HG03432 (cell line): ENCODE data around the gene CGAS.
"Not testable (repeated sequence)": the region's sequence is repeated elsewhere in the genome, so short reads cannot be mapped to it uniquely, and the experiment has no call there.

ENCODE experiments used
- ATAC-seq: cut with Tn5 transposase; IDR thresholded peaks from one replicate; pipeline ENCODE4 v1.9.1; 2021; ENCODE audit warnings: mild to moderate bottlenecking, moderate library complexity; ENCODE audit not compliant: unreplicated experiment

The CGAS gene

DNA sequence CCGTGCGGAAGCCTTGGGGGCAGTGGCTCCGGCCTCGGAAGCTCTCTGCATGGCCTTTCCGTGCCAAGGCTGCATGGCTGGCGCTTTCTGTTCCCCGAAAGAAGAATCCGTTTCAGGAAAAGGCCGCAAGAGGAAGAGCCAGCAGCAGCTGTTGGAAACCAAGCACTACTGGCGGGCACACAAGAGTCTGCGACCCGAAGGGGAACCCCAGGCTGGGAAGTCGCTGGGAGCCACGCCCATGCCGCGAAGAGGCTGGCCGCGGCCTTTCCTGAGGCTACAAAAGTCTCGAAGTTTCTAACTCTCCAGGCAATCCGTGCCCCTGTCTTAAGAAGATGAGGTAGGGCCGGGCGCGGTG is at the start of gene CGAS:
TSS of gene CGAS (minus strand) at position 191 of the 355 bp plus-strand sequence. CDS start at position 75, 116 bp downstream.
- ATAC-seq: peak; percentile 87

DNA sequence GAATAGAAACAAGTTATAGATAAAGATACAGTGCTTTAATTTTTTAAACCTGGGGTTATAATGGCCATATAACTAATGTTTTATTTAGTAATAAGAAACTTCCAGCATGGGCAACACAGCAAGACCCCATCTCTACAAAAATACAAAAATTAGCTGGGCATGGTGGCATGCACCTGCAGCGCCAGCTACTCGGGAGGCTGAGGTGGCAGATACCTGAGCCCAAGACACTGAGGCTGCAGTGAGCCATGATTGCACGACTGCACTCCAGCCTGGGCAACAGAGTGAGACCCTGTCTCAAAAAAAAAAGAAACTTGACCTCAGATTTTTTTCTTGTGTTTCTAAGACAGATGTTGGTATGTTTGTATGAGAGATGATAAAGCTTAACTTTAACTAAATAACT is 45.8 kb upstream of the CGAS start:
- no peak for ATAC-seq

DNA sequence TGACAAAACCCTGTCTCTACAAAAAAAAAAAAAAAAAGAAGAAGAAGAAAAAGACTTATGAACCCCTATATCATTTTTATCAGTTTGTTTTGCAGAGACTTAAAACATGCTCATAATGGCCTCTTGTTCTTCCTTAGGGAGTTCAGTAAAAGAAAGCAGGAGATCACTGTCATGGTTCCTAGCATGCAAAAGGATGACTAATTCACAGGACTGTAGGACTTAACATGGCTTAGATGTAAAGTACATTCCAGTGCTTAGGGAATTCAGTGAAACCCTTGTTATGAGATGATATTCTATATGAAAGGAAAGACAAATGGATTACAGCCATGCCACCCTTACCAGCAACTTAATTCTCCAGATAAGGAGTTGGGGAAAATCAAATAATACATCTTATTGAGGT is 39.3 kb upstream of the CGAS start:
- ATAC-seq: no peak

DNA sequence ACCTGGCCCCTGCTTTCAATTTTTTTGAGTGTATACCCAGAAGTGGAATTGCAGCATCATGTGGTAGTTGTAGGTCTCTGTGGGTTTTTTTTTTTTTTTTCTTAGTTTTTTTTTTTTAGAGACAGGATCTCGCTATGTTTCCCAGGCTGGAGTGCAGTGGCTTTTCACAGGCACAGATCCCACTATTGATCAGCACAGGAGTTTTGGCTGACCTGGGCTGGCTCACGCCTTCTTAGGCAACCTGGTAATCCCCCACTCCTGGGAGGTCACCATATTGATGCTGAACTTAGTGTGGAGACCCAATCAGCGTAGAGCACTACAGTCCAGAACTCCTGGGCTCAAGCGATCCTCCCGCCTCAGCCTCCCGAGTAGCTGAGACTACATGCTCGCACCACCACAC is 35.4 kb upstream of the CGAS start:
- ATAC-seq: no peak

DNA sequence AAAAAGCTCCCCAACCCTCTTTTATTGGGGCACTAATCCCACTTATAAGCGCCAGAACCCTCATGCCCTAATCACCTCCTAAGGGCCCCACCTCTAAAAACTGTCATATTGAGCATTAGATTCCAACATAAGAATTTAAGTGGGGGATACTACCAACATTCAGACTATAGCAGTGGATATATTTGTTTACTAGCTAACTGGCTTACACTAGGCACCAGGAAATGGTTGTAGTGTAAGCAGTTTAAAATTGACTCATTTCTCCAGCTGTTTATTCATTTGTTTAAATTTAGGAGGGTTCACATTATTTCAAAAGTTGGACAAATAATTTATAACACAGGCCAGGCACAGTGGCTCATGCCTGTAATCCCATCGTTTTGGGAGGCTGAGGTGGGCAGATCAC is 32.3 kb upstream of the CGAS start:
- ATAC-seq: no peak

DNA sequence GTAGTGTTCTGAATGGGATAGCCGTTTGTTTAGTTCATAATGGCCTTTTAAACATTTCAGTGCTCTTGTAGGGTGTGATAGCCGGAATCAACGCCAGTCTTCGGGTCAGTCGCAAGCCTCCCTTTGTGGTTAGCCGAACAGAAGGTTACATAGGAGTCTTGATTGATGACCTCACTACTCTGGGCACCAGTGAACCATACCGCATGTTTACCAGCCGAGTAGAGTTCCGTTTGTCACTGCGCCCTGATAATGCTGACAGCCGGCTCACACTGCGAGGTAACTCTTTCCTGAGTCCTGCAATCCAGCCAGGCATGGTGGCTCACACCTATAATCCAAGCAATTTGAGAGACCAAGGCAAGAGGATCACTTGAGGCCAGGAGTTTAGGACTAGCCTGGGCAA is 29.9 kb upstream of the CGAS start:
- ATAC-seq: no peak

DNA sequence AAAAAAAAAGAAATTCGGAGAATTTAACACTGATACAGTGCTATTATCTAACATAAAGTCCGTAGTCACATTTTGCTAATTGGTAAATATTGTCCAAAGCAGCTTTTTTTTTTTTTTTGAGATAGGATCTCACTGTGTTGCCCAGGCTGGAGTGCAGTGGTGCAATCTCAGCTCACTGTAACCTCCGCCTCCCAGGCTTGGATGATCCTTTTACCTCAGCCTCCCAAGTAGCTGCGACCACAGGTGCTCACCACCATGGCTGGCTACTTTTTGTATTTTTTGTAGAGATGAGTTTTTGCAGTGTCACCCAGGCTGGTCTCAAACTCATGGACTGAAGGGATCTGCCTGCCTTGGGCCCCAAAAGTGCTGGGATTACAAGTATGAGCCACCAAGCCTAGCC is 25.3 kb upstream of the CGAS start:
- ATAC-seq: no peak

DNA sequence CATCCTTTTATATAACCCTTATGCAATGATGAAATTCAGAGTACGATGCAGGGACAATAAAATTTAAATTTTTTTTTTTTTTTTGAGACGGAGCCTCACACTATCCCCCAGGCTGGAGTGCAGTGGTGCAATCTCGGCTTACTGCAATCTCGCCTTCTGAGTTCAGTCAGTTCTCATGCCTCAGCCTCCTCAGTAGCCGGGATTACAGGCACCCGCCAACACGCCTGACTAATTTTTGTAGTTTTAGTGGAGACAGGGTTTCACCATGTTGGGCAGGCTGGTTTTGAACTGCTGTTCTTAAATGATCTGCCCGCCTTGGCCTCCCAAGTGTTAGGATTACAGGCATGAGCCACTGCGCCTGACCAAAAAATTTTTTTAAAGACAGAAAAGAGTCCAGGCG is 24.6 kb upstream of the CGAS start:
- ATAC-seq: no peak

DNA sequence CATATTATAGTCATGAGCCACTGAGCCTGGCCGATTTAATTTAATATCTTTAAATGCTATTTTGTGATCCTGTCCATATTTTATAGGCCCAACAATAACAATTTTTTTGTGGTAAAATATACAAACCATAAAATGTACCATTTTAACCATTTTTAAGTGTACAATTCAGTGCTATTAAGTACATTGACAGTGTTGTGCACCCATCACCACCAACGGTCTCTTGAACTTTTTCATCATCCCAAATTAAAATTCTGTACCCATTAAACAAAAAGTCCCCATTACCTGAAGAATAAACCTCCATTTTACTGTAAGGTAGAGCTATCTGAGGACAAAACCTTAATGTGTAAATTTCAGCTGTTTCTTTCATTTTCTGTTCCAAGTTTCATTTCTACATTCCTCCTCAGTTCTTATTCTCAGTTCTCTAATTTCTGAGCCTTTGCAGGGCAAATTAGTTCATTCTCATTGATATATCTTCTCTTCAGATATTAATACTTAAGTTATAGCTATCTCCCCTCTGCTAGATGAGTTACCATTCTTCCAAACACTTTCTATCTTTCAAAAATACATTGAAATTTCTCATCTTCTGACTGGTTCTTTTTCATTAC is 19.7 kb upstream of the CGAS start:
- peak; percentile 96 for ATAC-seq

DNA sequence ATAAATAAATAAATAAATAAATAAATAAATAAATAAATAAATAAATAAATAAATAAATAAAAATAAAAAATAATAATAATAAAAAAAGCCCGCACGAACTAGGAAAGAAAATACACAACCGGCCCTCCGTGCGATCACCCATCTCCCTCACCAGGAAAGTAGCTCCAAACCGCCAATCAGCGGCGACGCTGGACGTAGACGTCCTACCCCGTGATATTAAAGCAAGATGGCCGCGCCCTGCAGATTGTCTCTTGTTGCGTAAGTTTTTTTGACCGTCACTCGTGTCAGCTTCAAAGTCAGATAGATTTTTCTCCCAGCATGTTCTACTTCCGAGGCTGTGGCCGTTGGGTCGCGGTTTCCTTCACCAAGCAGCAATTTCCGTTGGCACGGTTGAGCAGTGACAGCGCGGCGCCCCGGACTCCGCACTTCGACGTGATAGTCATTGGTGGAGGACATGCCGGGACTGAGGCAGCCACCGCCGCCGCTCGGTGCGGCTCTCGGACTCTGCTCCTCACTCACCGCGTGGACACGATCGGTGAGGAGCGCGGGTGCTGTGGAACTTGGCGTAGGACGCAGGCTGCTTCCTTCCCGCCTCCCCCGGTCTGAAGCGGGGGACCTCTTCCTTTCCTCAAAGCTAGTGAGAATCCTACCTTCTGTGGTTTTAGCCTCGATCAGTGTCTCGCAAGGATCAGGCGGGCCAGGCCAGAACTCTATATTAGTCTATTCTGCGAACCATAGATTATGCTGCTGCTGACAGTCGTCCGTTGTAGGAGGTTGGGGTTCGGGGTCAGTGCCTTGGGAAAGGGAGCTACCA is 9.6 kb upstream of the CGAS start, which contains the start of gene MTO1:
TSS of gene MTO1 (plus strand) at position 201 of the 814 bp plus-strand sequence. CDS start at position 319, 118 bp downstream.
- peak; percentile 97 for ATAC-seq

DNA sequence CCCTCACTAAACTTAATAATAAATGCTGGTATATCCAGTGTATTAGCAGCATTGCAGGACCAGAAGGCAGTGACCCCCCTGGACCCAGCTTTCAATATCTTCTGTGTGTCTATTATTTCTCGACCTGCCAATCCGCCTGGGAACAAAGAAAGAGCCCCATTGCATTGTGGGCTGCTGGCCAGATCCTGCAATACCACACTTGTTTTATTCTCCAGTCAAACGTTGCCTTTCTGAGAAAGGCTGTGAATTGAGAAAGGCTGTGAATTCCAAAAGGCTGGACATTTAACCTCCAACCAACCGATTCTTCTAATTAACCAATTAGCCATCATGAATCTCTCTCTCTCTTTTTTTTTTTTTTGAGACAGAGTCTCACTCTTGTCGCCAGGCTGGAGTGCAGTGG is 8.0 kb upstream of the CGAS start:
- no peak for ATAC-seq

DNA sequence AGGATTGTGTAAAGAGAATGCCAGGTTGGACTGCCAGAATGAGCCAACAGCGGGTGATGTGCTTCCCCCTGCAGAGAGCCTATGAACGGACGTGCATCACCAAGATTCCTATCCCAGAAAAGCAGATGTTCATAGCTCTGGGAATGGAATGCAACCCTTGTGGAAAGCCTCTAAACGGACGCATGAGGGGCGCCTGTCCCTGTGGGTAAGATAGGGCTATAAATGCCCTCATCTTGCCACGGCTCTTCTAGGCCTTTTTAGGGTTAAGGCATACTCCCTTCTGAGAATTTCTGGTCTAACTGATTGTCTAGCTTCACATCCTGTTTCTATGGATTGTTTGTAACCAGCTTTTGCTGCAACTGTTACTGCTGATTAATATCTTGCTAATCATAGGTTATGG is 7.4 kb upstream of the CGAS start:
- not testable (repeated sequence) for ATAC-seq

DNA sequence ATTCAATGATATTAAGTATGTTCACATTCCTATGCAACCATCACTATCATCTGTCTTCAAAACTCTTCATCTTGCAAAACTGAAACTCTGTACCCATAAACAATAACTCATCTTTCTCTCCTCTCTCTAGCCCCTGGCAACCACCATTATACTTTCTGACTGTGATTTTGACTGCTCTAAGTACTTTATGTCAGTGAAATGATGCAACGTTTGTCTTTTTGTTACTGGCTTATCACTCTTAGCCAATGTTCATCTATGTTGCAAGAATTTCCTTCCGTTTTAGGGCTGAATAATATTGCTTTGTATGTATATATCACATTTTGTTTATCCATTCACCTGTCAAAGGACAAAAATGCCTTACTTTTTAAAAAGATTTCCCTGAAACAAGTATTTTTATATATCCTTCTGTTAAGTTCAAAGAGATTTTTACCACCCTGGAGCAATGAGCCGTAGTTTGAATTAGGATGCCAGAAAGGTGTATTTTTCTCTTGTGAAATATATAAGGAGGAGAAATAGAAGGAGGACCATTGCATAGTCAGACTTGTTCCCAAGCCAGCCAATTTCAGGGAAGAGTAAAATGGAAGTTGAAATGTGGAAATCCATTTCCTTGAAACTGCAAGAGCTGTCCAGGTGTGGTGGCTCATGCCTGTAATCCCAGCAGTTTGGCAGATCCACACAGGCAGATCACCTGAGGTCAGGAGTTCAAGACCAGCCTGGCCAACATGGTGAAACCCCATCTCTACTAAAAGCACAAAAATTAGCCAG is 4.0 kb upstream of the CGAS start:
- no peak for ATAC-seq

DNA sequence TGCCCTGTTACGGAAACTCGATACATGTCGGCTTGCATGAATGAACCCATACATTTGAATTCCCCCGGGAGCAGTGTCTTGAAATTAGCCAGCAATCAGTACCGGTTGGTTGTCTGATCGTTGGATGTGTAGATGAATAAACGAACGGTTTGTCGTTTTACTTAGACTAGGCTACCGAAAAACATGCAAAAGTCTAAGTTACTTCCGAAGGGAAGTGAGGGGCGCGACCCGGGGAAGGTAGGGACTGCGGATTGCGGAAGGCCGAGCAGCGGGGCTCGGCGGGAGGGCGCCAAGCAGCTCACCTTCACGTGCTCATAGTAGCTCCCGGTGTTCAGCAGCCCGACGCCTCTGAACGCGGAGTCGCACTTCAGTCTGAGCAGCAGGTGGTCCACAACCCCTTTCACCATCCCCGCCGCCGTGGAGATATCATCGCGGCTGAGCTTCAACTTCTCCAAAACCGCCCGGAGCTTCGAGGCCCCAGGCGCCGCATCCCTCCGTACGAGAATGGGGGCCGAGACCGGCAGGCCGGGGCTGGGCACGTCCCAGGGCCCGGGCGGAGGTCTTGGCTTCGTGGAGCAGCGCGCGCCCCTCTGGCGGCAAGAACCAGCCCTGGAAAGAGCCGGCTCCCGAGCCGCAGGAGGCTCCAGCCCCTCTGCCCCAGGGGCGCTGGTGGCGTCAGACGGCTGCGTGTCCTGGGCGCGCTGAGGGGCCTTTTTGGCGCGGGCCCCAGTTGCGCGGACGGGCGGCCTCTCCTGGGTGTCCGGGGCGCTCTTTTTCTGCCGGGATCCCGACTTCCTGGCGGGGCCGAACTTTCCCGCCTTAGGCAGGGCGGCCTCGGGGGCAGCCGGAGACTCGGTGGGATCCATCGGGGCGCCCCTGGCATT is 632 bp downstream of the CGAS start:
- peak; percentile 63 for ATAC-seq

DNA sequence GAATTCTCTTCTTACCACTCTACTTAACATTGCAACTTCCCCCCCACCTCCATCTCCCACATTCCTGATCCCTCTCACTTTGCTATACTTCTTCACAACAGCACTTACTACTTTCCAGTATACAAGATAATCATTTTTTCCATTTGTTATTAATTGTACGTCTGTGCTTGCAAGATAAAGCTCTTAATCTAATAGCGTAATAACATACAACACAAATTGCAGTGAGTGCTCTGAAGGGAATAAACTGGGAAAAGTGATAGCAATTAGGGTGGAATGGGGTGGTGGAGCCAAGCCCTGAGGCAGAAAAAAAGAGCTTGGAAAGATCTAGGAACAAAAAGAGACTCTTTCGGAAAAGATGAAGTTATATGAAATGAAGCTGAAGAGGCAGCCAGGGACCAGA is 8.5 kb downstream of the CGAS start:
- no peak for ATAC-seq

DNA sequence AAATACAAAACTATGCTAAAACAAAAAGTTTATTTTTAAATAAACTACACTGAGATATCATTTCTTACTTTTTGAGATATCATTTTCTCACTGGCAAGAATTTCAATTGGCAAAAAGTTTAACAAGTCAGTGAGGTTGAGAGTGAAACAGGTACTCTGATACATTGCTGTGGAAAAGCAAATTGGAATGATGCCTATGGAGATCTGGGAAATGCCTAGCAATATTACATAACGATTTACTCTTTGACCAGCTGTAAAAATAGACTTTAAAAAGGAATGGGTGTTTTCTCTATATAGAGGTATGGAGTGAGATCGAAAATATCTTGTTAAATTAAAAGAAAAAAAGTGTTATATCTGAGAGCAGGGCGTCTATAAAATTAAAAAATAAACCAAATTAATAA is 16.9 kb downstream of the CGAS start:
- ATAC-seq: no peak

DNA sequence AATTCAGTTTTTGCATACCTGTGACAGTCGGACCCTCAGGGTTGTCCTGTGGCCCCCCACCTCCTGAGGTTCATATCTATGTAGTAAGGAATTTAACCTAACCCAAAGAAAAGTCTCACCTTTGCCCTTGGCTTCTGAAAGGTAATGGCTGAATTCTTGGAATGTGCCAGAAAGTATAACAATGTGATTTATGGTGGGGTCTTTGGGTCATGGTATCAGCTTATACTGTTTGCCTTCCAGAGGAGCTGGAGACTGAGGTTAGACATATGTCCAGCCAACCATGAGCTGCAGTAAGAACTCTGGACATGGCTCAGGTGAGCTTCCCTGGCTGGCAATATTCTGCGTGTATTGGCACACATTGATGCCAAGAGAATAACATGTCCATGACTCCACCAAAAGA is 30.6 kb downstream of the CGAS start:
- ATAC-seq: no peak

DNA sequence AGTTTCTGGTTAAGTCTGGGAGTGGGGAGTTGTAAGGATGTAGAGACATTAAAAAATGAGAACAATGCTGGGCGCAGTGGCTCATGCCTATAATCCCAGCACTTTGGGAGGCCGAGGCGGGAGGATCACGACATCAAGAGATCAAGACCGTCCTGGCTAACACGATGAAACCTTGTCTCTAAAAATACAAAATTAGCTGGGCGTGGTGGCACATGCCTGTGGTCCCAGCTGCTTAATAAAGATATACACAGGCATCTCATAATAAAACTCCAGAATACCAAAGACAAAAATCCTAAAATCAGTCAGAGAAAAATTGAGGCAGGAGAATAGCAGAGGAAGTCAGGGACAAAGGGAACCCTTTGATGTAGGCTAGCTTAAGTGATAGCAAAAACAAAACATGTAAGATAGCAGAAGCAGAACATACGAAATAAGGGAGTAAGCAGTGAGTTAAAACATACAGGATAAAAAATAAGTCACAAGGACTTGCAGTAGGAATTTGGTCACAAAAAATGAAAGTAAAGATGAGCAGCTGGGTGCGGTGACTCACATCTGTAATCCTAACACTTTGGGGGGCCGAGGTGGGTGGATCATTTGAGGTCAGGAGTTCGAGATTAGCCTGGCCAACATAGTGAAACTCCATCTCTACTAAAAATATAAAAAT is 33.9 kb downstream of the CGAS start:
- ATAC-seq: no peak

DNA sequence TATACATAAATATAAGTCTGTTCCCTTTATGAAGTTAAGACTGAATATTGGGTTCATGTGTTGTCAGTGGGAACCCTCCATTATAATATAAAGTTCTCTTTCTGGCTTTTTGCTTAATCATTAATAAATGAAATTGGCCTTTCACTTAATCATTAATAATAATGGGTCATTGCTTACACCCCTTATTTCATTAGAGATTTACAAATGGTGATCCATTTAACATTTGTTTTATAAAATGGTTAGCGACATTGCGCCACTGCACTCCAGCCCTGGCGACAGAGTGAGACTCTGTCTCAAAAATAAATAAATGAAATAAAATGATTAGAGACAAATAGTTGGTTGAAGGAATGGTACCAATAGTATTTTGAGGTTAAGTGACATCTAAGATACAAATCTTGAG is 39.0 kb downstream of the CGAS start:
- ATAC-seq: no peak

DNA sequence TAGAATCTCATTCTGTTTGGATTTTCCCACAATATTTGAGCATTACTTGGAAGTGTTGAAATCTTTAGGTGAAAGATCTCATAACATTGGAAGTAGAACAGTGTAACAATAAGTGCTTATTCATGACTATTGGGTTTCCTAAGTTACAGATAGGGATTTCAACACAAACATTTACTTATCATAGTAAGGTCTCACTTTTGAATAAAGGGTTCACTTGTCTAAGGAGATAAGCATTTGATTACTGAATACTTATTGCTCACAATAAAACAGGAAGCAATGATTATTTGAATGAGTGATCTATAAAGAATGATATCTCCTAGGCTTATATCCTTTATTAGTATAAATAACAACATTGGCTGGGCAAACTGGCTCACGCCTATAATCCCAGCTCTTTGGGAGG is 42.7 kb downstream of the CGAS start:
- no peak for ATAC-seq
